Fibroblast of lung (primary cell): Measurements from ENCODE around the gene PDZK1.

ENCODE experiments used
- CTCF ChIP-seq, 2 donors: IDR thresholded peaks in 1 of 2; conservative IDR thresholded peaks in 1 of 2; 1 replicate in 1 of 2; 2 replicates in 1 of 2; pipeline ENCODE4 v1.5.1; 2011 to 2012; ENCODE audit warnings: low read length in 2 of 2, control low read depth in 1 of 2, inconsistent platforms in 1 of 2, low read depth in 1 of 2, mild to moderate bottlenecking in 1 of 2
- EZH2 ChIP-seq: IDR thresholded peaks from 2 replicates; pipeline ENCODE4 v1.5.1; 2012; ENCODE audit warnings: low read length, control low read depth, mild to moderate bottlenecking; ENCODE audit errors: missing control alignments

GRCh38 chr1:145730900-145731299 lies 23.7 kb upstream of the PDZK1 start:
- TF ChIP-seq CTCF (conservative IDR thresholded peaks at IDR 0.05 in 1 of 2, IDR thresholded peaks at IDR 0.05 in 1 of 2; ENCODE audit: low read depth in 1 of 2, low read length in 2 of 2) (no peak), EZH2 (no peak)
